ENCODE data around the gene STX2.

- TF ChIP-seq CTCF (IDR thresholded peaks at IDR 0.05; ENCODE audit: poor library complexity, severe bottlenecking) (no peak), RAD21 (conservative IDR thresholded peaks at IDR 0.05) (no peak)
Measured at GRCh38 chr12:130846369-130846768, 7.3 kb upstream of the STX2 start.
